ENCODE data around the gene KDM3B. TPM values are rescaled to one million over a fixed set of nuclear protein-coding genes. Genes with fewer than 3 reads are reported as not detected.
A peak's percentile ranks its signal among the peaks of the same experiment; 100 is the strongest.

The KDM3B gene
- total RNA-seq, 1 experiment from 2014 or later = 49.0 TPM

DNA sequence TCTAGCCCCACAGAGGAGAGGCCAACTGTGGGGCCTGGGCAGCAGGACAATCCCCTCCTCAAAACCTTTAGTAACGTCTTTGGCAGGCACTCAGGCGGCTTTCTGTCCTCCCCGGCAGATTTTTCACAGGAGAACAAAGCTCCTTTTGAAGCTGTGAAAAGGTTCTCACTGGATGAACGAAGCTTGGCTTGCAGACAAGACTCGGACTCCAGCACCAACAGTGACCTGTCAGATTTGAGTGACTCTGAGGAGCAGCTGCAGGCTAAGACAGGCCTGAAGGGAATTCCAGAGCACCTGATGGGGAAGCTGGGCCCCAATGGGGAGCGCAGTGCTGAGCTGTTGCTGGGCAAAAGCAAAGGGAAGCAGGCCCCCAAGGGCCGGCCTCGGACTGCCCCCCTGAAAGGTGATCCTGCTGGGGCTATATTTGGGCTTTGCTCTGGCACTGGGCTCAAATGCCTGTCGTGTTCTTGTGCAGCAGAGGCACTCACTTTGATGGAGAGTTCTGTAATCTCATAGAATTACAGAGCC, 39.4 kb downstream of the KDM3B start:
- no peak for DNase-seq (ENCODE audit: low spot score)

DNA sequence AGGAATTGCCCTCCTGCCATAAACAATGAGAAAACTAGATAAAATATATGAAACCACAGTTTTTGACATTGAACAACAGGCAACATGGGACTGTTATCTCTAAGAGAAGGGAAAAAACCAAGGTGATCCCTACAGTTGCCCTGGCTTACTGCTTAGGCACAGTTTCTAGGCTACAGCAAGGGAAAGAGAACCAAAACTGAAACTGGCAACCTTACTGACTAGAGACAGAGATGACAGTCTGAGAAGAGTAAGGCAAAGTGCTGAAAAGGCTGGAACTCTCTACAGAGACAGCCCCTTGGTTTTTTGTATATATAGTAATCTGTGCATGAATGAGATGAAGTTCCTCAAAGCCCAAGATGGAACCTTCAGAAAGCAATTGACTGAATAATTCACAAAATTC, 50.2 kb downstream of the KDM3B start:
- no peak for DNase-seq (ENCODE audit: low spot score)

DNA sequence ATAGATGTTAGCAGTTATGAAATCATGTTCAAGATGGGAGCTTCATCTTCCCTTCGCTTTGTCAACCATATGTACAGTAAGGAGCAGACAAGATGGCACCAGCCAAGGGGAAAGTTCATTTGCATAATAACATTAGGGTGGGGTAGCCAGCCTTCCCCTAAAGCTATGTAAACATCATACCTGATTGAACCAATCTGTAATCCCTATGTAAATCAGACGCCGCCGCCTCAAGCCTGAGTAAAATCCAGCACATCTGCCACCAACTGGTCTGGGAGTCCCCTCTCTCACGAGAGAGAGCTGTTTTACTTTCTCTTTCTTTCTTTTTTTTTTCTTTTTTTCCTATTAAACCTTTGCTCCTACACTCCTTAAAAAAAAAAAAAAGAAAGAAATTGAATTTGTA, 55.5 kb downstream of the KDM3B start:
- peak; percentile 18 for DNase-seq (ENCODE audit: low spot score)

DNA sequence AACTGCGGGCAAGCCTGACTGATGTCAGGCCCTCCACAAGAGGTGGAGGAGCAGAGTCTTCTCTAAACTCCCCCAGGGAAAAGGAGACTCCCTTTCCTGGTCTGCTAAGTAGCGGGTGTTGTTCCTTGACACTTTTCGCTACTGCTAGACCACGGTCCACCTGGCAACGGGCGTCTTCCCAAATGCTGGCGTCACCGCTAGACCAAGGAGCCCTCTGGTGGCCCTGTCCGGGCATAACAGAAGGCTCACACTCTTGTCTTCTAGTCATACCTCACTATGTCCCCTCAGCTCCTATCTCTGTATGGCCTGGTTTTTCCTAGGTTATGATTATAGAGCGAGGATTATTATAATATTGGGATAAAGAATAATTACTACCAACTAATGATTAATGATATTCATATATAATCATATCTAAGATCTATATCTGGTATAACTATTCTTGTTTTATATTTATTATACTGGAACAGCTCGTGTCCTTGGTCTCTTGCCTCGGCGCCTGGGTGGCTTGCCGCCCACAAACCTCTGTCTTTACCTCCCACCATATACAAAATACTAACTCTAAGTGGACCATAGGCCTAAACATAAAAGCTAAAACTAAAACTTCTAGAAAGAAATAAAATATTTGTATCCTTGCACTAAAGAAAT, 58.6 kb downstream of the KDM3B start:
- DNase-seq (ENCODE audit: low spot score) = peak; percentile 58

DNA sequence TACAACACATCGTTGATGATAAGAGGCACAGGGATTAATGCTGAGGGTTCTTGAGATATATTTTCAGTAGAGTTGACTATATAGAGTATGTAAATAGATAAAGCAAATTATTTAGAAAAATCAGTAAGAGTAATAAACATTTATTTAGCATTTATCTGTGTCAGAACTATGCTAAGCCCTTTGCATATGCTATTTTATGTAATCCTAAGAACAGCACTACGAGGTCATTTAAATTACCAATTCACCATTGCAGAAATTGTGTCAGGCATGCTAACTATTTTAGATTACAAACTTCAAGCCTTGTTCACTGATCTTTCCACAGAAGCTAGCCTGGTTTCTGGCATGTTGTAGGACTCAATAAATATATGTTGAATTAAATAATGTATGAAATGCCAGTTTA, 66.0 kb downstream of the KDM3B start:
- no peak for DNase-seq (ENCODE audit: low spot score)

DNA sequence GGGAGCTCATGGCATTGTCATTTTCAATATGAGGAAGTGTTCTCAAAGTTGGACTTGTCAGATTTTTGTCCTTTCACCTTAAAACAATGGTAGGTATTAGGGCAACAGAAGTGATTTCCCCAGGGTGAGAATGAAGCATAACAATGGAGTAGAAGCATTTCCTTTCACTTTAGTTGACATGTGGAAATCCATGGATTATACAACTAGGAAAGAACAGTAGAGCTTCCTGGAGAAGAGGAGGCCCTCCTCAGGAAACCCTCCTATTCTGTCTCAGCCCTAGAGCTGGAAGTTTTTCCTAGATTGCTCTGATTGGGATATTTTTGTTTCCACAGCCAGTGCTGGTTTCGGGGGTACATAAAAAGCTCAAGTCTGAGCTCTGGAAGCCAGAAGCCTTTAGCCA, 72.6 kb downstream of the KDM3B start:
- DNase-seq (ENCODE audit: low spot score) = no peak

DNA sequence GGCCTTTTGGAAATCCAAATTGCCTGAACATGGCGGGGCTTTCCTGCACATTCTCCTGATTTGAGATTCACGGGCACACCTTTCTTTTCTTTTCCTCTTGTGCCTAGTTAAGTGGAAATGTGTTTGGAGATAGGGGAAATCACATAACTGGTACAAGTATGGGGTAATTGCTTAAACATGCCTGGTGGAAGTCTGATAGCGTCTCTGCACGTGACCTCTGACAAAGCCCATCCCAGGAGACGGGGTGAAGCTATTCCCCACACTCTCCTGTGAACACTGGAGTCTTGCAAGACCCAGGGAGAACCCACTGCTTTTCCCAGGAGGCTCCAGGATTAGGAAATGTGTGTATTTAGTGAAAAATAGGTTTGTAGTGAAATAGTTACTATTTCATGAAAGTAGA, 83.5 kb downstream of the KDM3B start:
- DNase-seq (ENCODE audit: low spot score) = no peak

DNA sequence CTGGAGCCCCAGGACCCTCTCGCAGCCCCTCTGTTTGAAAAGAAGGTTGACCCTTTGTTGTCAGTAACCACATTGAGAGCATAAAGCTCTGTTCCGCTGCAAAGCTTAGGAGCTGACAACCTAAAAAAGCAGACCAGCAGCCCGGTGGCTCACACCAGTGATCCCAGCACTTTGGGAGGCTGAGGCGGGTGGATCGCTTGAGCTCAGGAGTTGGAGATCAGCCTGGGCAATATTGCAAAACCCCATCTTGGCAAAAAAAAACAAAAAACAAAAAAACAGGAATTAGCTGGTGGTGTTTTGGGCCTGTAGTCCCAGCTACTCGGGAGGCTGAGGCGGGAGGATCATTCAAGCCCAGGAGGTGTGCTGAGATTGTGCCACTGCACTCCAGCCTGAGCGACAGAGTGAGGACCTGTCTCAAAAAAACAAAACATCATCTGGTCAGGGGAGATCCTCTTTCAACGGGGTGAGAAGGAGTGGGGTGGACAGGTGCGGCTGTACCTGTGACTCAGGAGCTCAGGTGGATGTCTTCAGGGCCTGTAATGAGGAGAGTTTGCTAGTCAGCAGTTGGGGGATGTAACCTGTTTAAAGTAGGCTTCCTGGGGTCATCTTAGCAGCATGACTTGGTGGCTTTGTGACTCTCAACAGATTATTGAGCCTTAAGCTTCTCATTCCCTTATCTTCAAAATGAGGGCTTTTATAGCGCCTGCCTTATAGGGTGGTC, 85.7 kb downstream of the KDM3B start:
- no peak for DNase-seq (ENCODE audit: low spot score)

DNA sequence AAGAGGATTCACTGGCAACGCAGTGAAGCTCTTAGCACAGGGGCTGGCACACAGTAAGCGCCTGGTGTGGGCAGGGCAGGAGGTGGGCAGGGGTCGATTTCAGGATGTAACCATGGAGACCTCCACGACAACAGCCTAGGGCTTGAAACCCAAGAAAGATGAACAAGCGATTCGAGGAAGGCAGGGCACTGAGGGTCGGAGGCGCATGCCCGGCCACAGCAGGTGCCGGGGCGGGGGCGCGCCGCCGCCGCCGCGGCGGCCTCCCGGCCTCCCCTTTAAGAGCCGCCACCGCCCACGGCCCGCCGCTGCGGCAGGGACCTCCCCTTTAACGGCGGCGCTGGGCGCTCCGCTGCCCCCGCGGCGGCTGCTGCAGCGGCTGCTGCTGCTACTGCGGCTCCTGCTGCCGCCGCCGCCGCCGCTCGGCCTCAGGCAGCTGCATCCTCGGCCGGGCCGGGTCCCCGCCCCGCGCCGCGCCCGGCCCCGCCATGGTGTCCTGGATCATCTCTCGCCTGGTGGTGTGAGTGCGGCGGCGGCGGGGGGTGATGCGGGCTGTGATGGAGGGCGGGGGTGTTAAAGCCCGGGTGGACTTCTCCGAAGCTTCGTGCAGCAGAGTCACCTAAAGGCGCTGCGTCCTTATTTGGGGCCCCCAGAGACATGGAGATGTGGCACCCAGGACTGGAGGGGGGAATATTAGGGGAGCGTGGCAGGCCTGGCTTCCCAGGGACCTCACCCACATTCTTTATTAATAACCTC, 86.4 kb downstream of the KDM3B start, which contains the start of gene REEP2:
REEP2 (plus strand) TSS at position 334 of the 753 bp plus-strand sequence; CDS start at position 486, 152 bp downstream.
- DNase-seq (ENCODE audit: low spot score) = no peak

DNA sequence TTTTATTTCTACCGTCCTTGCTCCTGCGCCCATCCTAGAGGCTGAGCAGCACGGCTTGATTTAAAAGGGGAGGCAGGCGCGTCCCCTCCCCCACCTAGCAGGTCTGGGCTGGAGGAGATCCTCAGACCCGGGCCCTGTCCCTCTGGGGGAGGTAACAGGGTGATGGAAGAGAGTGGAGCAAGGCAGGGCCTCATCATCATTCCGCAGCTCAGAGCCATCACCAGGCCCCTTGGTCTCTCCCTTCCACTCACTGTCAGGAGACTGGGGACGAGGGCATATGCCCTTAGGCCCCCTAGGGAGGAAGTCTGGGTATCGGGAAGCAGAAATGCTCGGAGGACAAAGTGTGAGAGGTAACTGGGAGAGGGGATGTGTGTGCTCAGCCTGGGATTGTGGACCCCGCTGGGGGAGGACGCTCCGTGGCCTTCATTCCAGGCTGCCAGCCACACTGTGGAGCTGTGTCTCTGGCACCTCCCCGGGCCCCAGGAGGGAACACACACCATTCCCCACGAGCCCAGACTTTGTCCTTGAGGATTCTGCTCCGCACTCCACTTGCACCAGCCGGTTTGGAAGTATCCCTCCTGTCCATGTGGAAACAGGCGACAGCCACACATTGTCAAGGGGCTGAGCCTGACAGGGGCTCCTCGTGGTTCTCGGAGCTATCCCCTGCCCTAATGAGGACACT, 87.1 kb downstream of the KDM3B start:
- no peak for DNase-seq (ENCODE audit: low spot score)

DNA sequence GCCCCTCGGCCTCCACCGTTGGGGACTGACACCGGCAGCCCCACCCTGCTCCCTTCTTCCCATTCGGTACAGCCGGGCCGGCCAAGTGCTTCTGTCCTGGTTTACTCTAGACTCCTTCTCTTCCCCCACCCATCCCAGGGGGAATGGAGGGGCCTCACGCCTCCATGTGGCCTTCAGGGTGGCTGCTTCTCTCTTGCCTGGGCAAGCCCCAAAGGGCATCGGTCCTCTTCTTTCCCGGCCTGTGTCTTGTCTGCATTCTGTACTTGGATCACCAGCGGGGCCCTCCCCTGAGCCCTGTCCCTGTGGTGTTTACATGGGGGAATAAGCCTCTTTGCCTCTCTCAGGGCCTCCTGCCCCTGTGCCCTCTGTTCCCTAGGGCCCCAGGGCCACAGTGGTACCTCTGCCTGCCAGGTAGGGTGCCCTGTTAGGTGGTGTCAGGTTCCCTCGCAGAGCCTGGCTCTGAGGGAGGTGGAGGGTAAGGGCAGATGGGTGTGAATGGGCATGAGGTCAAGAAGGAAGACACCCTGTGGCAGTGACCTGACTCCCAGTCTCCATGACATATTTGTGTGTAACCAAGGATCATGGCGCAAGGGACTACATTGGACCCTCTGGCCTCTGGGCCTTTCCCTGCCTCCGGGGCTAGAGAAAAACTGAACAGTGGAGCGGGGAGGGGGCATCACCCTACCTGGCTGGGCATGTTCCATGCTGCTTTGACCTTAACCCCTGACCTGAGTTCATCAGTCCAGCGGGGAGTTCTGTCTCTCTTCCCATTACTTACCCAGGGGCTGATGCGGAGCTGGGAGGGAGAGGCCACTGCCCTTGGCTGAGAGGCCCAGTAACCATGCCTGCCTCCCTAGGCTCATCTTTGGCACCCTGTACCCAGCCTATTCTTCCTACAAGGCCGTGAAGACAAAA, 87.9 kb downstream of the KDM3B start:
- DNase-seq (ENCODE audit: low spot score) = no peak

DNA sequence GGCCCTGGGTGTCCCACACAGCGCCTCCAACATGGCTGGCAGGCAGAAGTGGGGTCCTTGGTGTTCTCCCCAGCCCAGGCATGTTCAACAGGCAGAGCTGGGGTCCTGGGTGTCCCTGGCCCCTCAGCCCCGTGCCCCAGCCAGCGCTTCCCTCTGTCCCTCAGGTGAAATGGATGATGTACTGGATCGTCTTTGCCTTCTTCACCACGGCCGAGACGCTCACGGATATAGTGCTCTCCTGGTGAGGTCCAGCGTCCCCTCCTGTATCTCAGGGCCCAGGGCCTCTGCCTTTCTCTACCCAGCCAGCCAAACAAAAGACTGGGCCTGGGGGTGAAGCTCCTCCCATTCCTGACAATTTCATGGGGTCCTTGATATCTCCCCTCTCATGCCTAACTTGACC, 88.7 kb downstream of the KDM3B start:
- DNase-seq (ENCODE audit: low spot score) = no peak

DNA sequence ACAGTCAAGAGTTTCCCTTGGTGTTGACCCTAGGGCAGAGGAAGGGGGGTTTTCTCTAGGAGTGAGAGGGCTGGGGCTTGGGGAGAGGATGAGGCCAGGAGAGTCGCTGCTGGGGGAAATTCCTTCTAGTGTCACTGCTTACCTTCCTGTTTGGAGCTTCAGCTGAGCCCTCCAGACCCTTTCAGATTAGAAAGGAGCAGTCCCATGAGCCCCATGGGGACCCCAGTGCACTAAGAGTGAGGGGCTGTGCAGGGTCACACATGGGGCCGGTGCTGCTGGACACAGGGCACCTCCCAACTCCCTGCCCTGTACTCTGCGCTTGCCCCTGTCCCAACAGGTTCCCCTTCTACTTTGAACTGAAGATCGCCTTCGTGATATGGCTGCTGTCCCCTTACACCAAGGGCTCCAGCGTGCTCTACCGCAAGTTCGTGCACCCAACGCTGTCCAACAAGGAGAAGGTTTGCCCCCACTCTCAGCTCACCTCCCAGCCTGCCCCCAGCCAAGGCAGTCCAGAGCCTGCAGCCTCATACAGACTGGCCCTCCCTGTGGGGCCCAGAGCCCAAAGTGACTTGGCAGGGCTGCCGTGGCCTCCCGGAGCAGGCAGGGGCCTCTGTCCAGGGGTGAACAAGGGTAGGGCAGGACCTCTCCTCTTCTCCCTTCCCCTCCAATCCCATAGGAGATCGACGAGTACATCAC, 91.7 kb downstream of the KDM3B start:
- no peak for DNase-seq (ENCODE audit: low spot score)

DNA sequence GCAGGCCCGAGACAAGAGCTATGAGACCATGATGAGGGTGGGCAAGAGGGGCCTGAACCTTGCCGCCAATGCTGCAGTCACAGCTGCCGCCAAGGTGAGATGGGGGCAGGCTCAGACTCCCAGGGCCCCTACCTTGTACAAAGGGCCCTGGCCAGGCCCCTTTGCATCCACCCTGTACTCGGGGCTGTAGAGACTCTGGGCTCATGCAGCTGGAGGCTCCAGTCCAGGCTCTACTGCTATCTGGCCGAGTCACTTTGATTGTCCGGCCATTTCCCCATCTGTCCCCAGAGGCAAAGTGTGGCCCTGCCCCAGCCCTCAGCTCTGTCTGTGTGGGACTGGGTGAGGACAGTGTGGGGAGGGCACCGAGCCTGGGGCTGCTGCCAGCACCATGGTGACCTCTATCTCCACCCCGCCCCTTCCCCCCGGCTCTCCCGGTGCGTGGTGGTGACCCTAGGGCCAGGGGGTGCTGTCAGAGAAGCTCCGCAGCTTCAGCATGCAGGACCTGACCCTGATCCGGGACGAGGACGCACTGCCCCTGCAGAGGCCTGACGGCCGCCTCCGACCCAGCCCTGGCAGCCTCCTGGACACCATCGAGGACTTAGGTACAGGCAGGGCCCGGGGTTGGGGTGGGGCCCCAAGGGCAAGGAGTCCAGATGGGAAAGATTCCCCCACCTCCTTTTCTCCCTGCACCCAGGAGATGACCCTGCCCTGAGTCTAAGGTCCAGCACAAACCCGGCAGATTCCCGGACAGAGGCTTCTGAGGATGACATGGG, 92.5 kb downstream of the KDM3B start:
- no peak for DNase-seq (ENCODE audit: low spot score)

DNA sequence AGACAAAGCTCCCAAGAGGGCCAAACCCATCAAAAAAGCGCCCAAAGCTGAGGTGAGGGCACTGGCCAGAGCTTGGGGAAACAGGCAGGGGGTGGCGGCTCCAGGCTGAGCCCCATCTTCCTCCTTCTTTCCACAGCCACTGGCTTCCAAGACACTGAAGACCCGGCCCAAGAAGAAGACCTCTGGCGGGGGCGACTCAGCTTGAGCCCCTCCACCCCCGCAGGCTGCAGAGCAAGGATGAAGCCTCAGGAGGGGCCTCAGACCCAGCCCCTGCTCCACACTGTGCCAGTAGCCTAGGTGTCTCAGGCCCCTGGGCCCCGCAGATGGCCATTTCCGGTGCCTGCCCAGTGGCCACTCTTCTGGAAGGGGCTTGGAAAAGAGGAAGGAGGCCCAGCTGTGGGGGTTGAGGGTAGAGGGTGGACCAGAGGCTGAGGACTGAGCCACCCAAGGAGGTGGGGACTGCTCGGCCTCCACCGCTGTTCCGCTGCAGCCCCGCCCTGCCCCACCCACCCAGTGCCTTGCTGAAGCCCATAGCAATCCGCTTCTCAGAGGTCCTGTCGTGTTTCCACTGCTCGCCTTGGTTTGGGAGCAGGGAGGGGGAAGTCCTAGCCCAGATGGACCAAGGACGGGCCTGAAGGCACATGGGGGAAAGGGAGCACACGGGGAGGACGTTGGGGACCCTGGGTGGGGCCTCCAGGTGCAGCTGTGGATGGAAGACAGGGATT, 93.2 kb downstream of the KDM3B start:
- DNase-seq (ENCODE audit: low spot score) = no peak

DNA sequence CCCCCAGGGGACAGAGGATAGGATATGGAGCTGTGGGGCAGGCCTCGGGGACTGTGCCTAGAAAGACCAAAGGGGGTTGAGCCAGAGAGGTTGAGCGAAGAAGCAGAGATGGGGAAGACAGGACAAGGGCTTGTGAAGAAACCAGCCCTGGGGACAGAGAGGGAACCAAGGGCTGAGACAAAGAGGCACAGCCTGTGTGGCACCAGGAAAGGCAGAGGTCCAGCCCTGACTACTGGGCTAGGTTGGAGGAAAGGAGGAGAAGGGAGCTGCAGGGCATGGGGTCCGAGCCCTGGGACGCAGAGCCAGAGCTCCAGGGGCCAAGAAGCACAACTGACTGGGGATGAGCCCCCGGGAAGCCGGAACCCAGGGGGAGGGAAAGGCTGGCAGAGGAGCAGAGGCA, 95.6 kb downstream of the KDM3B start:
- no peak for DNase-seq (ENCODE audit: low spot score)

DNA sequence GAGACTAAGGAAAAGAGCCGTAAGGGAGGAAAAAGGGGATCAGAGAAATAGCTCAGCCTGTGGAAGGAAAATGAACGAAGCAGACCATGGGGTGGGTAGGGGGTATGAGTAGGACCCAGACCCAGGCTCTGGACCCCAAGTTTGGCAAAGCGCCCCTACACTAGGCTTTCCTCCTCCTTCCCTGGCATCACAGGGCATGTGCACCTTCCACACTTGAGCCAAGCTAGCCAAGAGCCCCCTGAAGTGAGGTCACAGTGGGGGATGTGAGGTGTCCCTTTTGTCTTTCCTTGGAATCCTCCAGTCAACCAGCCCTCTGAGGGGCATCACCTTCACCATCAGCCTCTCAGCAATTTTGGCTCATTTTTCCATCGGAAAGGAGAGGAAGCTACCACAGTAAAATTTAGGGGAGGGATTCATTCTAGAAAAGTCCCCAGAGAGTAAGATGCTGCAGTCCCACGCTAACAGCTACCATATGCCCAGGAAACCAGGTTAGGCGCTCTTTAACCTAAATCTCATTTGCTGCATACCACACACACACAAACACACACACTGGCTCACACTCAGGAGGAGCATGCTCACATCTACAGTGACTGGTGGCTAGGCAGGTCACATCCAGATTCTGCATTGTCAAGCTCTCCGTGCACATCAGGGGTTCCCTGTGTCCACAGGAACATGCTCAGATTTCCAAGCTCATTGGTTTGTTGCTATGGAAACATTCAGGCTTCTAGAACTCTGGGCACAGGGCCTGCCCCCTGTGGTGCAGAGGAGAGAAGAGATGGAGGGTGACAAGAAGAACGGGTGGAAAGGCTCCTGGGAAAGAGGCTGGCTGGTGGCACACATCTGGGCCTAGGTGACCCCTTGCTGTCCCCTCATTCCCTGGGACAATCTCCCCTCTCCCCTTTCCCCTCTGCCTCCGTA, 96.3 kb downstream of the KDM3B start:
- peak; percentile 67 for DNase-seq (ENCODE audit: low spot score)

All from H4 (cell line).